K562 (cell line): Measurements from ENCODE around the gene PCSK5. TPM values are rescaled to one million over a fixed set of nuclear protein-coding genes. Genes with fewer than 3 reads are reported as not detected.

Experiments
- ATAC-seq: fragments of 200-7000 bp; cut with Tn5 transposase; 3 replicates; pipeline ENCODE4 v1.9.1; 2020; ENCODE audit warnings: moderate library complexity
- BruUV-seq: library from RNA; stranded (reverse); fragments of 400-500 nt; replicated peaks from 2 replicates; lab custom pipeline; 2021; lab: Mats Ljungman, UMichigan
- CTCF ChIA-PET: fragments of 300-600 bp; formaldehyde crosslinking; extraction: SDS; loops from one replicate; lab custom pipeline; 2021; ENCODE audit warnings: low intra/inter-chr PET ratio; lab: Yijun Ruan, JAX
- POLR2A ChIA-PET: fragments of 300-600, 350-650 bp; sonication (Branson Sonifier 250); formaldehyde crosslinking; extraction: SDS; loops from one replicate; lab custom pipeline; 2021; ENCODE audit warnings: antibody characterized with exemption, inconsistent platforms; lab: Yijun Ruan, JAX
- DNase-seq, 4 experiments: peaks; one replicate each; pipeline versions ENCODE4 v3.0.0 to v3.0.0-alpha.2; 2011 to 2018; ENCODE audit warnings: low spot score in 3 of 4, mixed read lengths in 3 of 4; ENCODE audit errors: extremely low read depth in 1 of 4
- FAIRE-seq: peaks from 2 replicates; lab custom pipeline; 2011; peaks lifted over from hg19 to GRCh38; lab: Jason Lieb, UNC
- H2AFZ ChIP-seq: 2 replicates; pipeline ENCODE4 v1.6.0; 2011; ENCODE audit warnings: low read depth, low read length, control low read depth, inconsistent platforms
- H3K27ac ChIP-seq: fragments of 200-600 bp; 3 replicates; pipeline ENCODE4 v1.8.0; 2011; ENCODE audit warnings: low read depth, mild to moderate bottlenecking, control low read depth, inconsistent platforms, low read length, moderate library complexity, mixed read lengths; ENCODE audit errors: extremely low read depth
- H3K27me3 ChIP-seq, 2 experiments: fragments of 300-600 bp in 1 of 2; 2 replicates in 1 of 2; 3 replicates in 1 of 2; pipeline versions ENCODE4 v1.6.0 to v1.8.0; 2011; ENCODE audit warnings: inconsistent platforms in 2 of 2, low read length in 2 of 2, mild to moderate bottlenecking in 1 of 2, mixed read lengths in 1 of 2, moderate library complexity in 1 of 2; ENCODE audit not compliant: control insufficient read depth in 2 of 2, insufficient read depth in 2 of 2
- H3K36me3 ChIP-seq: fragments of 300-600 bp; 3 replicates; pipeline ENCODE4 v1.8.0; 2011; ENCODE audit warnings: mild to moderate bottlenecking, low read length, inconsistent platforms; ENCODE audit not compliant: control insufficient read depth, insufficient read depth
- H3K4me1 ChIP-seq, 2 experiments: fragments of 200-600 bp in 1 of 2; replicated peaks in 1 of 2; 2 replicates in 1 of 2; 3 replicates in 1 of 2; pipeline versions ENCODE4 v1.5.1 to v1.8.0; 2011; ENCODE audit warnings: inconsistent platforms in 2 of 2, low read length in 2 of 2, mild to moderate bottlenecking in 1 of 2, mixed read lengths in 1 of 2, moderate library complexity in 1 of 2; ENCODE audit not compliant: control insufficient read depth in 2 of 2, insufficient read depth in 2 of 2
- H3K4me2 ChIP-seq: 2 replicates; pipeline ENCODE4 v1.6.1; 2011; ENCODE audit warnings: low read length, control low read depth, inconsistent platforms, mixed read lengths; ENCODE audit not compliant: insufficient read depth
- H3K4me3 ChIP-seq: fragments of 200-600 bp; sonication (generic), shearing (Covaris generic); 2 replicates; pipeline ENCODE4 v1.5.1; 2016; ENCODE audit warnings: control low read depth, inconsistent platforms
- H3K79me2 ChIP-seq: fragments of 200-600 bp; 3 replicates; pipeline ENCODE4 v1.8.0; 2011; ENCODE audit warnings: low read length, inconsistent platforms; ENCODE audit not compliant: control insufficient read depth, insufficient read depth
- H3K9ac ChIP-seq, 2 experiments: 2 replicates each; pipeline versions ENCODE4 v1.6.0 to v1.6.1; 2011; ENCODE audit warnings: low read depth in 2 of 2, low read length in 2 of 2, control low read depth in 1 of 2, inconsistent platforms in 1 of 2, mild to moderate bottlenecking in 1 of 2, mixed read lengths in 1 of 2; ENCODE audit not compliant: insufficient read depth in 1 of 2
- H3K9me1 ChIP-seq: one replicate; pipeline ENCODE4 v1.6.0; 2011; ENCODE audit warnings: inconsistent platforms, mild to moderate bottlenecking, low read length, moderate library complexity; ENCODE audit not compliant: control insufficient read depth, insufficient read depth
- H3K9me3 ChIP-seq: replicated peaks from 2 replicates; pipeline ENCODE4 v1.5.1; 2011; ENCODE audit warnings: low read depth, low read length, inconsistent platforms; ENCODE audit not compliant: control insufficient read depth, insufficient read depth
- H4K20me1 ChIP-seq: replicated peaks from 2 replicates; pipeline ENCODE4 v1.6.1; 2011; ENCODE audit warnings: low read length, inconsistent platforms, mixed read lengths; ENCODE audit not compliant: control insufficient read depth, insufficient read depth
- HBP1 ChIP-seq: fragments of 450-650 bp; formaldehyde crosslinking; IDR thresholded peaks from 2 replicates; pipeline ENCODE4 v1.4.0; 2022; ENCODE audit warnings: missing genetic modification characterization
- HMGN3 ChIP-seq: IDR thresholded peaks from 2 replicates; pipeline ENCODE4 v1.6.1; 2011; ENCODE audit warnings: borderline replicate concordance, low read depth, mild to moderate bottlenecking, mixed read lengths, low read length; ENCODE audit not compliant: insufficient read length; ENCODE audit errors: extremely low read depth
- HNRNPLL ChIP-seq: fragments of 200-400 bp; formaldehyde crosslinking; IDR thresholded peaks from 2 replicates; pipeline ENCODE4 v1.6.1; 2017; ENCODE audit warnings: low read length, low read depth, mild to moderate bottlenecking; ENCODE audit not compliant: poor library complexity, severe bottlenecking
- MLLT1 ChIP-seq, 2 experiments: fragments of 450-650 bp; IDR thresholded peaks; 2 replicates each; pipeline ENCODE4 v1.6.1; 2016
- MXI1 ChIP-seq: IDR thresholded peaks from 2 replicates; pipeline ENCODE4 v1.6.1; 2011; ENCODE audit warnings: low read depth, mild to moderate bottlenecking, improper control_type of control experiment, low read length
- NRF1 ChIP-seq, 2 experiments: fragments of 450-650 bp; IDR thresholded peaks in 1 of 2; conservative IDR thresholded peaks in 1 of 2; 2 replicates each; pipeline ENCODE4 v1.6.1; 2014; ENCODE audit warnings: mild to moderate bottlenecking in 2 of 2
- SMAD1 ChIP-seq: fragments of 150-350 bp; IDR thresholded peaks from 2 replicates; pipeline ENCODE4 v1.6.1; 2014; ENCODE audit warnings: low read length, low read depth; ENCODE audit not compliant: partially characterized antibody
- SNAPC5 ChIP-seq: fragments of 250-450 bp; sonication (Bioruptor Pico); IDR thresholded peaks from 2 replicates; pipeline ENCODE4 v1.8.0; 2021; ENCODE audit warnings: moderate library complexity, mild to moderate bottlenecking, inconsistent platforms
- SRF ChIP-seq, 2 experiments: fragments of 250-450, 450-650 bp in 1 of 2; sonication (Bioruptor Pico) in 1 of 2; sonication (generic) in 1 of 2; formaldehyde crosslinking; IDR thresholded peaks; 2 replicates each; pipeline versions ENCODE4 v1.5.0 to v1.5.1; 2020 to 2022; ENCODE audit warnings: mild to moderate bottlenecking in 1 of 2, missing genetic modification reagents in 1 of 2
- ZNF146 ChIP-seq: IDR thresholded peaks from one replicate; pipeline ENCODE4 v1.6.1; 2018; ENCODE audit warnings: missing compliant biosample characterization; ENCODE audit not compliant: unreplicated experiment
- WGBS: fragments of 100-300 bp; shearing (Covaris generic); methylation state at CpG from one replicate; pipeline ENCODE4 v1.1.6; 2016; ENCODE audit warnings: low coverage, mixed read lengths; ENCODE audit not compliant: insufficient coverage; ENCODE audit errors: missing lambda C conversion rate; 5-methylcytosine and 5-hydroxymethylcytosine counted together
- in situ Hi-C: fragments of 300-500 bp; cut with MboI; formaldehyde crosslinking; loops from 4 replicates; pipeline ENCODE4 v1.15.0; 2018; ENCODE audit warnings: inconsistent platforms, mixed read lengths
- intact Hi-C: fragments of 100-400 bp; cut with micrococcal nuclease; formaldehyde crosslinking; loops from 2 replicates; pipeline ENCODE4 v1.14.2; 2022
- polyA plus RNA-seq, 8 experiments: library from polyadenylated mRNA; depleted of rRNA in 4 of 8; stranded (reverse) in 5 of 8; unstranded in 3 of 8; fragments of >200 nt; fragmentation: Nextera tagmentation in 2 of 8; fragmentation: Illumina TruSeq in 1 of 8; extraction: Ambion mirVana in 2 of 8; extraction: Trizol in 1 of 8; gene quantifications; 2 replicates each; pipeline versions ENCODE4 v1.2.1 to v1.2.3, GENCODE V29; 2011 to 2014; ENCODE audit warnings: inconsistent platforms in 1 of 8, missing spikeins in 1 of 8
- total RNA-seq, 7 experiments: library from RNA; depleted of rRNA in 6 of 7; stranded (reverse); fragments of >200 nt in 6 of 7; fragmentation: Illumina TruSeq in 2 of 7; extraction: Trizol in 2 of 7; gene quantifications; 2 replicates each; pipeline versions ENCODE4 v1.2.1 to v1.2.3, GENCODE V29; 2011 to 2021; ENCODE audit warnings: low replicate concordance in 1 of 7

PCSK5 gene
- total and polyA plus RNA-seq, 9 of the 15 experiments (the other 6 are each of a cell fraction or from before 2014, with no cell fraction given) = not detected

- H4K20me1 ChIP-seq = no peaks in the 10 kb centered on the region
- ATAC-seq (no peak), DNase-seq (no peak), FAIRE-seq (no peak)
- no TSS peak for BruUV-seq
- no peaks in the 10 kb centered on the region for H3K79me2 ChIP-seq
- in situ Hi-C loops = no loop called here
- H3K36me3 ChIP-seq = no peaks in the 10 kb centered on the region
- H3K4me1 ChIP-seq = no peaks in the 10 kb centered on the region
- no peaks in the 10 kb centered on the region for H3K27me3 ChIP-seq
- CTCF ChIA-PET = interaction anchor here (0.7 kb wide), 1 partner anchor 775 kb away, joined by 3 read pairs; no protein-coding TSS in a partner anchor
- H3K9me1 ChIP-seq = no peaks in the 10 kb centered on the region
- H2AFZ ChIP-seq = no peak overlapping the region
- H3K9me3 ChIP-seq = no peaks in the 10 kb centered on the region
- H3K27ac ChIP-seq = no peak overlapping the region
- H3K9ac ChIP-seq = no peak overlapping the region
- intact Hi-C loops = no loop called here
- H3K4me2 ChIP-seq = no peak overlapping the region
- H3K4me3 ChIP-seq = no peak overlapping the region
- TF ChIP-seq HNRNPLL = no peak
- no peak for TF ChIP-seq MLLT1 (IDR thresholded peaks at IDR 0.05)
- TF ChIP-seq SNAPC5 = no peak
- no peak for TF ChIP-seq MXI1
- no peak for TF ChIP-seq HBP1 (CRISPR knock-in tag)
- no peak for TF ChIP-seq SMAD1
- TF ChIP-seq NRF1 (conservative IDR thresholded peaks at IDR 0.05 in 1 of 2, IDR thresholded peaks at IDR 0.05 in 1 of 2) = no peak
- no peak for TF ChIP-seq ZNF146 (CRISPR knock-in tag)
- TF ChIP-seq HMGN3 = no peak
- no peak for TF ChIP-seq SRF (CRISPR knock-in tag; IDR thresholded peaks at IDR 0.05)
- TF ChIP-seq, all 486 proteins: peak for 0
- WGBS = 0% methylated on average over 2 of the region's 2 CpGs
- POLR2A ChIA-PET = no interaction called here
Measured at GRCh38 chr9:75975071-75975470, 84.6 kb downstream of the PCSK5 start.
